LHCN-M2 (cell line): Measurements from ENCODE around the gene ROCK2. TPM values are rescaled to one million over a fixed set of nuclear protein-coding genes. Genes with fewer than 3 reads are reported as not detected.
"Not testable (repeated sequence)": the region's sequence is repeated elsewhere in the genome, so short reads cannot be mapped to it uniquely, and the experiment has no call there.

ENCODE experiments used
- DNase-seq: peaks from one replicate; pipeline ENCODE4 v3.0.0-alpha.2; 2012; ENCODE audit warnings: low read depth
- total RNA-seq: library from RNA; depleted of rRNA; stranded (reverse); fragments of >200 nt; gene quantifications from 2 replicates; pipeline ENCODE4 v1.2.3, GENCODE V29; 2014

Gene ROCK2
- total RNA-seq, 1 experiment from 2014 or later = 37.5 TPM

DNA sequence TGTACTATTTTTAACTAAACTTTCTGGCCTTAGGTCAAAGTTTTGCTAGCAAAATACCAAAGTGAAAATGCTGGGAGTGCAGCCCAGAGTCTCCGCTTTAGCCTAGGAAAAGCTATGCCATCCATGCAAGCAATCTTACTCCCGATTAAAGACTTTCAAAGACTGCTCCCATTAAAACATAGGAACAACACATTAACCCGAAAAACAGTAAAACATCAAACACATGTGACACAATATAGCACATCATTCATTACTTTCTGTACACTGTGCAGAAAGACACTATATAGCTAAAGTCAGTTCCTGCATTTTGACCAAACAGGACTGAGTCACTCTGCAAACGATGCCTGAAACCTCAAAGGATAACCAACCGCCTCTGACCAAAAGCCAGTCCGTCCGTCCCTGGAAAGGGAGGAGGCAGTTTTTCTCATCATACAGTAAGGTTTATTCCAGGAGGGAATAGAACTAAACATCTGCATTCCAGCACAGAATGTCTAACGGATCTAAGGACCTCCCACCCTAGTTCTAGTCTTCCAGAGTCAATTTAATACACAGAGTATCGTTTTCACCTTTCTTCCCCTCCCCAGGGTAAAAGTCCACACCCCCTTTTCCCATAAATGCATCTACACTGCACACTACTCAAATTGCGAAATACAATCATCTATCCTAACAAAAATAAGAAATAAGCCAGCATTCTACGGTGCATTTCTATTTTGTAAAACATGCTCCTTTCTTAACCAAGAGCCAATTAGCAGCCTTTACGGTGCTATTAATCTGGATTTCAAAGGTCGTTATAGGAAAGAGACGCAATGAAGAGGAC lies 1.7 kb downstream of the ROCK2 start:
- peak; percentile 71 for DNase-seq

DNA sequence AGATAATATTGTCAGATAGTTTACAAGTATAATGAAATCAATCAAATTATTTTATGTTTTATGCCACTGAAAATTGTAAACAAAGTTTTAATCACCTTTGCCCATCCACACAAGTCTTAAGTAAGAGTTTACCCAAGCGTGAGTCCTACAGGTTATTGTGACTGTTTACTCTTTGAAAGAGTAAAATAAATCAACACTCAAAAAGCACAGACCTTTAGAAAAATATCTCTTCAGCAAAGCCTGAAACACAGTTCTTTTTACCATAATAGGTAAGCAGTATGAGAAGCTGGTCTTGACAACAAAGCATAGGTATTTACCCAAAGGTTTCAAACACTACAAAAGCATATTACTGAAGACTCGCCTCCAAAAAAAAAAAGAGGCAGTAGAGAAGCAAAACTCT lies 3.7 kb downstream of the ROCK2 start:
- DNase-seq = no peak

DNA sequence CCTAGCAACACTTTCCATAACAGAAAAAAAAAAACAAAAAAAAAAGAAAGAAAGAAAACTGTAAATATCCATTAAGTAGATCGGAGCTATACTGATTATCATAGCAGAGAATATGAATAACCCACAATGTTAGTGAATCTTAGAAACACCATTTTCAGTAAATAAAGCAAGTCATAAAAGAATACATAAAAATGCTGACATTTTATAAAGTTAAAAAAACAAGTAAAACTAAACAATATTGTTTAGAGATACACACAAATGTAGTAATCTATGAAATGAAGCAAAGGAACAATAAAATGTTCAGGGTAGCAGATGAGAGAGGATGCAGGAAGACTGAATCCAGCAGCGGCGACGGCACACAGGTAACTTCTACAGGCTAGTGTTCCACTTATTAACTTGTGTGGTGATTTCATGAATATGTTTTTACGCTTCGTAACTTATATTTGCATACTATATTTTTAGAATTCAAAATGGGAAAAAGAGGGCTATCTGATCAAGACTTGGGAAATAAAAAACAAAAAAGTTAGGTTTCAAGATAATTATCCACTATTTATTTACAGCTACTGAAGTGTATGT lies 4.8 kb downstream of the ROCK2 start:
- no peak for DNase-seq

DNA sequence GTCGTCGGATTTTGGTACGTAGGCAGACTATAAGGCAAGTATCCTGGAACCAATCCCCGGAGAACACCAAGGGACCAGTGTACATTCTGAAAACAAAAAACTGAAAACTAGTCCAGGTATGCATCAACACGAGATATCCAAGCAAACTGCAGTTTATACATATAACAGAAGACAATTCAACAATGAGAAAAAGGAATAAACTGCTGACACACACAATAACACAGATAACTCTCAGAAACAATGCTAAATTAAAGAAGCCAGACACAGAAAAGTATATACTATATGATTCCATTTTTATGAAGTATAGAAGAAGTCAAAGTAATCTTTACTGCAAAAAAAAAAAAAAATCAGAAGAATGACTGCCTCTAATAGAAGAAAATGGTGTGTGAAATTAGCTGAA lies 5.9 kb downstream of the ROCK2 start:
- DNase-seq = no peak

DNA sequence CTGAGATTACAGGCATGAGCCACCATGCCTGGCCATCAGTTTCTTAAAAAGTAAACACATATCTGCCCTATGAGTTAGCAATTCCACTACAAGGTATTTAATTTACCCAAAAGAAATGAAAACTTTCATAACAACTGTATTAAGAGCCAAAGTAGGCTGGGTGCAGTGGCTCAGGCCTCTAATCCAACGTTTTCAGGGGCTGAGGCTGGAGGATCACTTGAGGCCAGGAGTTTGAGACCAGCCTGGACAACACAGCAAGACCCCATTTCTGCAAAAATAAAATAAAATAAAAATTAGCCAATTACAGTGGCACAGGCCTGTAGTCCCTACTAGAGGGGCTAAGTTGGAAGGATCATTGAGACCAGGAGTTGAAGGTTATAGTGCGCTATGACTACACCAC lies 6.5 kb downstream of the ROCK2 start:
- no peak for DNase-seq

DNA sequence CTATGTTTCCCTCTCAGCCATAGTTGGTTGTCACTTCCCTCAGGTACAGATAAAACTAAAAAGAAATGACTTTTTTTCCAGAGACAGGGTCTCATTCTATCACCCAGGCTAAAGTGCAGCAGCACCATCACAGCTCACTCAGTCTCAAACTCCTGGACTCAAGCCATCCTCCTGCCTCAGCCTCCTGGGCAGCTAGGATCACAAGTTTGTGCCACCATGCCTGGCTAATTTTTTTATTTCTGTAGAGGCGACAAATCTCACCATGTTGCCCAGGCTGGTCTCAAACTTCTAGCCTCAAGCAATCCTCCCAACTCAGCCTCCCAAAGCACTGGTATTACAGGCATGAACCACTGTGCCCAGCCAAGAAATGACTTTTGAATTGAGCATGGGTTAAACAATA lies 8.2 kb downstream of the ROCK2 start:
- DNase-seq = no peak

DNA sequence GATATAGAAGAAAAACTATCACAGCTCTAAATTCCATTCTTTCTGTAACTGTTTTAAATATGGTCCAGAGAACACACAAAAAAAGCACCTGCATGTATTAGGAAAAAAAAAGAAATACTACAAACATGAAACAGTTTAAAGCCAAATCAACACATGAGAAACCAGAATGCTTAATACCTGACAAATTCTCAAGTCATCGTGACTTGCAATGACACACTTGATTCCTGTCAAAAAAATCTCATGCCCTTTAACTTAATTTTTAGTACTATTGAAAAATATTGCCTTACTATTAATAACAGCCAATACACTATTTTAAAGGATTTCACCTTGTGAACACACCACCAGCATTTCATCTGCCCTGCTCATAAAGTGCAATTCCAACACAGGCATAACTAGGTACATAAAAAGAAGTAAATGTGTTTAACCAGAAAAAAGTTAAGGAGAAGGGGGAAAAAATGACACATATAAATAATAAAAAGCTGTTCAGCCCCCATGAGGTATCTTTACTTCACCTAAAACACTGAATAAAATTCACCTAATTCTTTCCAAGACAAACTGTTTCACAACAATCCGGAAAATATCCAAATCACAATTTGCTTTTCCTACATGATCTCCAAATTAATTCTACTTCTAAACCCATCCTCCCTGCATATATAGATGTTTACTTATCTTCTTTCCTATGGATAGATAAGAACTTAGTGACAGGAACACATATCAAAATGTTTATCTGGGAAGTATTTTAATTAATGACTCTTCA lies 10.8 kb downstream of the ROCK2 start:
- DNase-seq = no peak

DNA sequence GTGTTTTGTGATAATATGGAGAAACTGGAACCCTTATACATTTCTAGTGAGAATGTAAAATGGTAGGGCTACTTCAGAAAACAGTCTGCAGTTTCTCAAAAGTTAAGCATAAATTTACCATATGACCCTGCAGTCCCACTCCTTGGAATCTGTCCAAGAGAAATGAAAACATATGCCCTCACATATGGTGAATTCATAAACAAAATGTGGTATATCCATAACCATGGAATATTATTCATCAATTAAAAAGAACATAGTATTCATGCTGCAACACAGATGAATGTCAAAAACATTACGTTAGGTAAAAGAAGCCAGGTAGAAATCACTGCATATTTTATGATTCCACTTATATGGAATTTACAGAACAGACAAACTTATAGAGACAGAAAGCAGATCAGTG lies 11.8 kb downstream of the ROCK2 start:
- DNase-seq = no peak

DNA sequence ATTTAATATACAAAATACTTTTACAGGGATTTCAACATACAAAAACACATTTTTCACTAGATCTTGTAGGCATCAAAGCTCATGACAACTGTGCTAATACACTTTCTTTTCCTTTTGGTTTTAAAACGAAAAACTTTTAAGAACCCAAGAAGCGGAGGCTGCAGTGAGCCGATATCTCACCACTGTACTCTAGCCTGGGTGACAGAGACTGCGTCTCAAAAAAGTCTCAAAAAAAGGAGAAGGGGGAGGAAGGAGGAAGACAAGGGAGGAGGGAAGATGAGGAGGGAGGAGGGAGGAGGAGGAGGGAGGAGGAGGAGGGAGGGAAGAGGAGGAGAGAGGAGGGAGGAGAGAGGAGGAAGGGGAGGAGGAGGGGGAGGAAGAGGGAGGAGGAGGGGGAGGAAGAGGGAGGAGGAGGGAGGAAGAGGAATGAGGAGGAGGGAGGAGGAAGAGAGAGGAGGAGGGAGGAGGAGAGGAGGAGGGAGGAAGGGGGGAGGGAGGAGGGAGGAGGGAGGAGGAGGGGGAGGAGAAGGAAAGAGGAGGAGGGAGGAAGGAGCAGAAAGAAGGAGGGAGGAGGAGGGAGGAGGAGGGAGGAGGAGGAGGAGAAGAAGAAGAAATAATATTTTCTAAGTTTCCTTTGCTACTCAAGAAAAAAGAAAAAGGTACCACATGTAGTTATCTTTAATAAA lies 13.8 kb downstream of the ROCK2 start:
- DNase-seq = no peak

DNA sequence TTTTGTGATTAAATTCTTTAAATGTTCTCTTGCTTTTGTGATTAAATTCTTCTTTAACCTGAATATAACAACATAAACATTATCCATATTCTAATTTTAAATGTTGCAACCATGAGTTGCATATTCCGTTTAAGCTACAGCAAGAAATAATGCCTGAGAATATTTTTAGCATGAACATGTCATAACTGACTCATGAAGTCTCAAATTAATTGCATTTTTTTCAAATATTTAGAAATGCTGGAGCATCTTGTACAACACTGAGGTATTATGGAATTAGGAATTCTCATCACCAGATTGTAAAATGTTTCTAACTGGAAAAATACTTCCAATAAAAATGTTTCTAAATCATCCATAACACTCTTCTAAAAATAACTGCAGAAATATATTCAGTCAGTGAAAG lies 14.7 kb downstream of the ROCK2 start:
- DNase-seq = peak; percentile 43

DNA sequence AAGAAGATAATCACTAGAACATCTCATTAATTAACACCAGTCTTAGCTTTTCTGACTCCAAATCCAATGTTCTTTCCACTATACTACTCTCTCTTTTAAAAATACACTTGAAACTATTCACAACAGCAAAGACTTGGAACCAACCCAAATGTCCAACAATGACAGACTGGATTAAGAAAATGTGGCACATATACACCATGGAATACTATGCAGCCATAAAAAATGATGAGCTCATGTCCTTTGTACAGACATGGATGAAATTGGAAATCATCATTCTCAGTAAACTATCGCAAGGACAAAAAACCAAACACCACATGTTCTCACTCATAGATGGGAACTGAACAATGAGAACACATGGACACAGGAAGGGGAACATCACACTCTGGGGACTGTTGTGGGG lies 15.9 kb downstream of the ROCK2 start:
- DNase-seq = not testable (repeated sequence)

DNA sequence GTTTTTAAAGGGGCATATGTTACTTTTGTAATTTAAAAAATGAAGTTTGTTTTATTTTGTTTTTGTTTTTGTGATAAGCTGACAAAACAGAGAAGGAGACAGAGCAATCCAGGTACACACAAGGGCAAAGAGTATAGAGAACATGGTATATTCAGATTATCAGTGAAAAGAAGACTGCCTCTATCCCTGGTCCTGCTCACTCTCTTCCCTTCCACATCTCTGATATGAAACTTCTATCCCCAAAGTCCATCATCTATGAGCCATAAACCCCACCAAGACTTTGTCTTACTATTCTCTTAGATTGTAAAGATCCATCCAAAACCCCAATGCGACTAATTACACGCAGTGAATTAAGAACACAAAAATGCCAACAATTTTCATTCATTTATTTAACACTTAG lies 16.6 kb downstream of the ROCK2 start:
- no peak for DNase-seq

DNA sequence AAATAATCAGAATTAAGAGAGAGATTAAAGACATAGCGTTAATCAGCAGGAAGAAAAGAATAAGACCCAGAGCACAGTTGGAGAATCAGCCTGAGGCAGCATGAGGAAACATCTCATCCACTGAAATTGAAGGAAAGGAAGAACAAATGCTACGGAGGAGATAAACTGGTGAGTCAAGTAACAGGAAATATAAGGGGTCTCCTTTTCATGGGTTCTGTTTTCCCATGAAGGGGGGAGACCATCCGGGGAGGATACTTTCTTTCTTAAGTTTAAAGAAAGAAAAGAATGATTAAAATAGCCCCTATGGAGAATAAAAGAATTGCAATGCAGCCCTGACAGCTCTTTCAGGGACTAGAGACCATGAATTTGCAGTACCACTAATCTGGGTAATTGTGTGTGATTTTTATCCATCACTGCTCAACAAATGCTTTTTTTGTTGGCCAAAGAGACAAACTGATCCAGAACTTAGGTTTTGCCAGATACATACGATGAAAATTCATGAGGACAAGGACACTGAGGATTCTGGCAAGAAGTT lies 17.7 kb downstream of the ROCK2 start:
- no peak for DNase-seq

DNA sequence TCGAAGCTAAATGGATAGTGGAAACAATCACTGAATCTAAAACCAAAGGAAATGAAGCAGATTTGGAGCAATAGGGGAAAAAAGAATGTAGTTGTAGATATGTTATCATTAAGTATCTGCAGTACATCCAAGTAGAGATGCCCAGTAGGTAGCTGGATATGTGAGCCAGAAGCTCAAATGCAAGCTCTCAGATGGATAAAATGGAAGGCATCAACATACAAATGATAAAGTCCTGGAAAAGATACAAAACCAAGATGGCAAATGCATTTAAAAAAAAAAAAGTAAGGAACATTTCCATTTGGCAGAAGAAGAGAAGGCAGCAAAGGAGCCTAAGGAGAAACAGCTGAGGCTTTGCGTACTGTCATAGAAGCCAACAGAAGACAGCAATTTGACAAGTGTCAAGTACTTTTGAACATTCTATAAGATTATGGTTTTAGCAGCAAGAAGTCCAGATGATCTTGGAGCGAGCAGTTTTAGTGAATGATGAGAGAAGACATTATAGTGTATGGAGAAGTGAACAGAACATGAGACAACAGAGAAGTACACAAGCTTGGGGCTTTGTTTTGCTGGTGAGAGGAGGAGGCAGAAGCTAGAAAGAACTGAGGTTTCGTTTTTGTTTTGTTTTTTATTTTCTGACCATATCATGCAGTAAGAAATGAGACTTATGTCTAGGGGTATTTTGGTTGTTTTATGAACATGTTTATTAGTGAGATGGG lies 18.3 kb downstream of the ROCK2 start:
- DNase-seq = no peak

DNA sequence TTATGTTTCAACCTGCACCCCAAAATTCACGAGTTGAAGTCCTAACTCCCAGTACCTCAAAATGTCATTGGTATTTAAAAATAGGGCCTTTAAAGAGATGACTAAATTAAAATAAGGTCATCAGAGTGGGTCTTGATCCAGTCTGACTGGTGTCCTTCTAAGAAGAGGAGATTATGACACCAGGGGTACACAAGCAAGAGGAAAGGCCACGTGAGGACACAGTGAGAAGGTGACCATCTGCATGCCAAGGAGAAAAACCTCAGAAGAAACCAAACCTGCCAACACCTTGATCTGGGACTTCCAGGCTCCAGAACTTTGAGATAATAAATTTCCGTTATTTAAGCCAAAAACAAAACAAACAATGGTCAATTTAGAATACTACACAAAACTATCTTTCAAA lies 22.6 kb downstream of the ROCK2 start:
- DNase-seq = no peak

DNA sequence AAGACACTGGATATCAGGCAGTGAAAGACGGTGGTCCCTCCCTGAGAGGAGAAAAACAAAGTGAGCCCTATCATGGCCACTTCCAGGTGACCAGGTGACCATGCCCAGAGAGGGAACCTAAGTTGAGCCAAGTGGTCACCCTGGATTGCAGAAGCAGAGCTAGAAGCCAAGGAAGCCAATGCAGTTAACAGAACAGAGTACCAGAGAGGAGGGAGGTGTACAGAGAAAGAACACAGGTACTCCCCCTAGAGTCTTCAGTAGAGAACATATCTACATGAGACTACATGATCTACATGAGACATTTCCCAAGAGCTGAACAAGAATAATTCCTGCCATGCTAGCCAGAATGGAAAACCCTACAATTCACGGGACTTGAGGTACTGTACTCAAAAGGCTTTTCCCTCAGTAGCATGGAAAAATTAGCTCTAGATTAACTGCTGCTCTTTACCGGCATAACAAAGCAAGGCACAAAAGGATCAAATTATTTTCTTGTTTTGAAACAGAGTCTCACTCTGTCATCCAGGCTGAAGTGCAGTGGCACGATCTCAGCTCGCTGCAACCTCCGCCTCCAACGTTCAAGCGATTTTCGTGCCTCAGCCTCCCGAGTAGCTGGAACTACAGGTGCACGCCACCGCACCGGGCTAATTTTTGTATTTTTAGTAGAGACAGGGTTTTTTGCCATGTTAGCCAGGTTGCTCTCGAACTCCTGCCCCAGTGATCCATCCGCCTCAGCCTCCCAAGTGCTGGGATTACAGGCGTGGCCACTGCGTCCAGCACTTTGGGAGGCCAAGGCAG lies 23.5 kb downstream of the ROCK2 start:
- DNase-seq = no peak

DNA sequence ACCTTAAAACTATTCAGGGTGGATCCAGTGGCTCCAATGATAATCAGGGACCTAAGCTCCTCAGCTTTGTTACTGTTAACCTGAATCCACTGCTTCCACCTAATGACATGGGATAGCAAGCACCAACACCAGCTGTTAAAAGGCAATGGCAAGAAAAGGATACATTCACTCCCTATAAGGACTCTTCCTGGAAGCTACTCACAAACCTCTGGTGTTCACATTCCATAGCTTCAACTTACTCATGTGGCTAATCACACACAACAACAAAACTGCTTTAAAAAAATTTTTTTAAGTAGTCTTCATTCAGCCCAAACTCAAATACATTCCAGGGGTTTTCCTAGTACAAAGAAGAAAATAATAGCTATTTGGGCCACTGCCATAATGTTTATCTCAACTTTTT lies 24.5 kb downstream of the ROCK2 start:
- DNase-seq = no peak

DNA sequence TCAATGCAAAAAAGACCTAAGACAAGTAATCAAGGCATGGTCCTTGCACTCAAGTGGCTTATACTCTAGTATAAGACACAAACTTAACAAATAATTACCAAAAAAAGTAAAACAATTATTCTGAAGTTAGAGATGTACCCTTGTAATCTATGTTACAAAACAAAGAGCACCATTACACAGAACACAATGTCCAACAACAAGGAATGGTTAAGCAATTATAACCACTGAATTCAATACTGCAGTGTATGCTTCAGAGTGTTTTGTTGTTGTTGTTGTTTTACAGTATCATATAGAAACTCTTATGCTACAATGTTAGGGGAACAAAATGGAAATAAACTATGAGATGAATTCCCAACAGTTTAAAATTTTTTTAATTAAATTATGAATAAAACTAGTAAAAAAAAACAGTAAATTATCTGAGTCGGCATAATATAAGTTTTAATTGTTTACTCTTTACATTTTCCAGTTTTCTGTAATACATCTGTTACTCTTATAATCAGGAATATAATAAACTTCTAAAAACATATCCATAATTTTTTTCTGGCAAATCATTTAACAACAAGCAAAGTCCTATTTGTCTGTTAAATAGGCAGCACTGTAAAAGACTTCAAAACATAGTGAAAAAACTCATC lies 29.2 kb downstream of the ROCK2 start:
- DNase-seq = no peak

DNA sequence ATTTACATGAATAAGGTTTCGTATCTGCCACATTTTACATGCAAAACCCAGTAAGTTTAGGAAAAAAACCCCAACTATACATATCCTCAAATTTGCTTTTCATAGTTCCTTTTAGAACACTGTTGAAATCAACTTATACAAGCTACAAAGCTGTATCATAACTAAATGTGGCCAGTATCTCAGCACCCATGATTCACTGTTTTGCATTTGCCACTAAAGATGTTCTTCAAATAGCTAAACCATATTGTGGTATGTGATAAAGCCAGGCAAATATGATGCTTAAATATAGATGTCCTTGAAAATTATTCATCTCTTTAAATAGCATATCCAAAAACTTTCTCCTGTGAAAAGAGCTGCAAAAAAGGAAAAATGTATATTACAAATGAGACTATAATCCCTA lies 29.9 kb downstream of the ROCK2 start:
- DNase-seq = peak; percentile 37
